HepG2 (cell line): ENCODE data around the gene EID3.
A peak's percentile ranks its signal among the peaks of the same experiment; 100 is the strongest.

Experiments
- AHDC1 ChIP-seq: sonication (generic); formaldehyde crosslinking; IDR thresholded peaks from 2 replicates; pipeline ENCODE4 v1.5.1; 2020; ENCODE audit warnings: mild to moderate bottlenecking, missing genetic modification reagents, borderline replicate concordance
- ATF5 ChIP-seq: sonication (generic); formaldehyde crosslinking; IDR thresholded peaks from 2 replicates; pipeline ENCODE4 v1.4.0; 2020; ENCODE audit warnings: mild to moderate bottlenecking, low read depth, missing genetic modification reagents
- CEBPZ ChIP-seq: IDR thresholded peaks from 2 replicates; pipeline ENCODE4 v1.6.1; 2012; ENCODE audit warnings: low read length, improper control_type of control experiment
- CTCF ChIP-seq: sonication (generic); formaldehyde crosslinking; IDR thresholded peaks from 2 replicates; pipeline ENCODE4 v1.5.0; 2020; ENCODE audit warnings: mild to moderate bottlenecking, missing genetic modification reagents, moderate library complexity
- EP300 ChIP-seq, 3 experiments: sonication (generic) in 1 of 3; formaldehyde crosslinking in 1 of 3; IDR thresholded peaks; 2 replicates each; pipeline versions ENCODE4 v1.5.1 to v1.6.1; 2011 to 2020; ENCODE audit warnings: low read depth in 2 of 3, low read length in 2 of 3, borderline replicate concordance in 1 of 3, improper control_type of control experiment in 1 of 3, mild to moderate bottlenecking in 1 of 3, missing genetic modification reagents in 1 of 3, moderate library complexity in 1 of 3
- FOXM1 ChIP-seq: sonication (generic); formaldehyde crosslinking; IDR thresholded peaks from 2 replicates; pipeline ENCODE4 v1.5.0; 2020; ENCODE audit warnings: missing genetic modification reagents
- HNRNPK ChIP-seq: fragments of 200-400 bp; formaldehyde crosslinking; IDR thresholded peaks from 2 replicates; pipeline ENCODE4 v1.6.1; 2018; ENCODE audit warnings: low read length, low read depth, moderate library complexity, mild to moderate bottlenecking; ENCODE audit not compliant: poor library complexity, severe bottlenecking
- PHF20 ChIP-seq: sonication (generic); formaldehyde crosslinking; IDR thresholded peaks from 2 replicates; pipeline ENCODE4 v1.5.0; 2020; ENCODE audit warnings: mild to moderate bottlenecking, missing genetic modification reagents
- POLR2A ChIP-seq, 2 experiments: IDR thresholded peaks; 2 replicates each; pipeline ENCODE4 v1.6.1; 2011; ENCODE audit warnings: low read depth in 2 of 2, low read length in 2 of 2, mild to moderate bottlenecking in 1 of 2, moderate library complexity in 1 of 2; ENCODE audit not compliant: insufficient read depth in 1 of 2
- REST ChIP-seq, 2 experiments: IDR thresholded peaks; 2 replicates each; pipeline ENCODE4 v1.6.1; 2011 to 2012; ENCODE audit warnings: low read length in 2 of 2, borderline replicate concordance in 1 of 2, low read depth in 1 of 2, mild to moderate bottlenecking in 1 of 2, moderate library complexity in 1 of 2
- SMAD1 ChIP-seq: sonication (generic); formaldehyde crosslinking; IDR thresholded peaks from 2 replicates; pipeline ENCODE4 v1.4.0; 2020; ENCODE audit warnings: missing genetic modification reagents, low read depth, mild to moderate bottlenecking, borderline replicate concordance
- ZNF503 ChIP-seq: sonication (generic); formaldehyde crosslinking; IDR thresholded peaks from 2 replicates; pipeline ENCODE4 v1.4.0; 2020; ENCODE audit warnings: missing genetic modification reagents
- ZNF670 ChIP-seq: sonication (generic); formaldehyde crosslinking; IDR thresholded peaks from 2 replicates; pipeline ENCODE4 v1.8.0; 2022; ENCODE audit warnings: mild to moderate bottlenecking, missing genetic modification reagents, borderline replicate concordance
- ZNF768 ChIP-seq: sonication (generic); formaldehyde crosslinking; IDR thresholded peaks from 2 replicates; pipeline ENCODE4 v1.4.0; 2020; ENCODE audit warnings: missing genetic modification reagents

GRCh38 chr12:104285740-104286515 is 17.6 kb upstream of the EID3 start:
- TF ChIP-seq ZNF503 (CRISPR knock-in tag), result no peak
- TF ChIP-seq POLR2A (IDR thresholded peaks at IDR 0.05; ENCODE audit: insufficient read depth in 1 of 2, low read depth in 2 of 2, low read length in 2 of 2), result peak in 1 of 2 experiments; percentile 17; a peak in 1 of 4 replicates
- TF ChIP-seq ZNF768, result no peak
- no peak for TF ChIP-seq HNRNPK
- TF ChIP-seq CEBPZ, result no peak
- no peak for TF ChIP-seq AHDC1 (CRISPR knock-in tag)
- no peak for TF ChIP-seq CTCF
- TF ChIP-seq PHF20, result no peak
- TF ChIP-seq REST (IDR thresholded peaks at IDR 0.05; ENCODE audit: borderline replicate concordance in 1 of 2, low read depth in 1 of 2, low read length in 2 of 2), result no peak
- no peak for TF ChIP-seq ZNF670 (CRISPR knock-in tag)
- TF ChIP-seq FOXM1 (CRISPR knock-in tag), result no peak
- TF ChIP-seq EP300 (IDR thresholded peaks at IDR 0.05; ENCODE audit: low read depth in 2 of 2, low read length in 2 of 2), result no peak
- TF ChIP-seq EP300 (CRISPR knock-in tag; IDR thresholded peaks at IDR 0.05; ENCODE audit: borderline replicate concordance), result no peak
- no peak for TF ChIP-seq ATF5 (CRISPR knock-in tag)
- no peak for TF ChIP-seq SMAD1 (CRISPR knock-in tag)
